Brain pericyte (primary cell): ENCODE data around the gene AGBL3.
"Not testable (repeated sequence)": the region's sequence is repeated elsewhere in the genome, so short reads cannot be mapped to it uniquely, and the experiment has no call there.

ENCODE experiments used
- DNase-seq: peaks from one replicate; pipeline ENCODE4 v3.0.0-alpha.2; 2012; ENCODE audit warnings: low read depth, low spot score

AGBL3 gene

DNA sequence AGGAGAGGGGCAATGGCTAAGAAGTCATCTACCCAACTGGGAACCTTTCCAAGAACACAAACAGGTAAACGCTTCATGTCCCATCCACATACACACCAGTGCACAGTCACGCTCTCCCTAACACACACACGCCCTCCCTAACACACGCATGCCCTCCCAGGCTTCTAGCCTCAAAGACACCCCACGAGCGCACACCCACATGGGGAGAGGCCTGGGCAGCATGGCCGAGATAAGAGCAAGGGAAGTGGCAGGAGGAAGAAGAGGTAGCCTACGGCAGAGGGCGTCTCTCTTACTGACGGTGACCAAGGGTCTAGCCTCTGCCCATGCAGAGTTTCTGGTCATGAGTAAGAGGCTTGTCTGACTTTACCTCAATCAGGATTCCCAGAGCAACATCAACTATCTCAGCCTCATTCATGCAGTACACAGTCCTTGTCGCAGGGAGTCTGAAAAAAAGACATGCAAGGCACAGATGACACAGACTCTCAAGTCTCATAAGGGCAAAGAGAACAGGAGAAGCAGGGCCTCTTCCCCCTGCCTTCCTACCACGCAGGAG is 181.1 kb downstream of the AGBL3 start:
- no peak for DNase-seq

GRCh38 chr7:135168001-135168400 is 181.7 kb downstream of the AGBL3 start:
- no peak for DNase-seq

DNA sequence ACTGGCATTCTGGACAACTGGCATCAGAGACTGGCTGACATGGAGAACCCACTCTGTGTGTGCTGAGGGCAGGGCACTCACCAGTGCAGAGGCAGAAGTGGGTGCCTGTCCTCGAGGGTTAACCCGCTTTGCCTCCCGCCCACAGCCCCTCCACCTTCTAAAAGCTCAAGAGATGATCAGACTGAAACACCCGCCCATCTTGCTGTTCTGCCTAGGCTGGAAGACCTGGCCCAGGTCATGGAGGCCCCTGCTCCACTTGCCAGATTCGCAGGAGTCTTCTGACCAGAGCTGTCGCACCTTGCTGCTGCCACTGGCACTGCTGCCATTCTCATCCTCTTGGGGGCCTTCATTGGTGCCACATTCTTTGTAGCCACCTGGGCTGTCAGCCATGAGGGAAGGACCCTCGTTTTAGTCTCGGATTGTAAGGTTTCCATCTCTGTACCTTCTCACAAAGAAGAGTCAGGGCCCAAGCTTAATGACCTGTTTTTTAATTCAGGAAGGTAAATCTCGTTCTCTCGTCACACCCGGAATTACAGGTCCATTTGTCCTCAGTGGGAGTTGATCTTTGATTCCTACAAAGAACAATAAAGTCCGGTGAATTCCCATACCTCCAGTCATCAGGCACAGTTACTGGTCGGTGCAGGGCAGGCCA is 182.3 kb downstream of the AGBL3 start:
- DNase-seq, result no peak

- DNase-seq, result no peak
These were observed 183.0 kb downstream of the AGBL3 start for GRCh38 chr7:135169141-135169963.

GRCh38 chr7:135169964-135170273 is 183.6 kb downstream of the AGBL3 start:
- no peak for DNase-seq

DNA sequence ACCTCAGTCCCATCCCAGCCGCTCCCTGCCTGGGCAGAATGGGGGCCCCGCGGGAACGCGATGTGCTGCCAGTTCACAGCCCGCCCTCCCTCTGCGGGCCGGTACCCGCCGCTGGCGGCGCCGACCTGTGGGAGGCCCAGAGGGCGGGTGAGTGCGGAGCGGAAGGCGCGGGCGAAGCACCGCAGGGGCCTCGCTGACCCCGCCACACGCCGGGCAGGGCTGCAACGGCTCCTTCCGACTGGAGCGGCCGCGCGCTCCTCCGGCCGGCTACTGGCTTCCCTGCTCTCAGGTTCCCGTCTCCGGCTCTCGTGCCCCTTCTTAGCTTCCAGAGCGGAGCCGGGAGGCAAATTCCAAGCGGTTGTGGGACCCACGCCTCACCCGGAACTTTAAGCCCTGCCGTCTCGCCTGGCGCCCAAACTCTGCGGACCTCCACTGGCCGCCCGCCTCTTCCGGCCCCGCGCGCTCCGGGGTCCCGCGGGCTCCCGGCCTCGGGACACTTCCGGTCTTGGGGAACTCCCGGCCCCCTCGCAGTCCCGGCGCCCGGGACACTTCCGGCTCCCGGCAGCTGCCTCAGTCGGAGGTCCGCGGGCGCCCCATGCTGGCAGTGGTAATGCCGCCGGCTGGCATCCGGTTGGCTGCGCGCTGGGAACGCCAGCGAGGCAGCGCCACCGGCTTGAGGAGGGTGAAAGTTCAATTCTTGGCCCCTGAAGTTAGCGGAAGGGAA is 184.1 kb downstream of the AGBL3 start, which contains the start of gene CYREN:
Gene CYREN, minus strand, starts transcription at position 434 of the 724 bp plus-strand sequence. CDS start 1,785 bp downstream, outside the sequence.
- DNase-seq, result no peak

- not testable (repeated sequence) for DNase-seq
These were observed 184.7 kb downstream of the AGBL3 start for GRCh38 chr7:135170998-135171481.

DNA sequence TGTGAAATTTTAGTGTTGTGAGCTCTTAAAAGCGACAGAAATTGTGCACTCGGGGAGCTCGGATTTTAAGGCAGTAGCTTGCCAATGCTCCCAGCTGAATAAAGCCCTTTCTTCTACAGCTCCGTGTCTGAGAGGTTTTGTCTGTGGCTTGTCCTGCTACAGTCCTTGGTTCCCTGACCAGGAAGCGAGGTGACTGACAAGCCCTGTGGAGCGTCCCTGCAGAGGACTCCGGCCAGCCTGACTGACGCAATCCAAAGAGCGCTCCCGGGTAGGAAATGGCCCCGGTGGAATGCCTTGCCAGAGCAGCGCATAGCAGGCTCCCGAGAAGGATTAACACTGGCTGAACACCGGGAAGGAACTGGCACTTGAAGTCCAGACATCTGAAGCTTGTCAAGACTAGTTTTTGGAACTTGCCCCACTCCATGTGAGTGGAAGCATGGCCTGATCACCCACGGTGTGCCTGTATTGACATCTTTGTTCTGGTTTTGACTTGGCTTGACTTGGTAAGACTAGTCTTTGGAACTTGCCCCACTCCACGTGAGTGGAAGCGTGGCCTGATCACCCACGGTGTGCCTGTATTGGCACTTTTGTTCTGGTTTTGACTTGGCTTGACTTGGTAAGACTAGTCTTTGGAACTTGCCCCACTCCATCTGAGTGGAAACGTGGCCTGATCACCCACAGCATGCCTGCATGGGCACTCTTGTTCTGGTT is 185.4 kb downstream of the AGBL3 start:
- DNase-seq, result not testable (repeated sequence)

- not testable (repeated sequence) for DNase-seq
These were observed 187.6 kb downstream of the AGBL3 start for GRCh38 chr7:135173916-135174315.

GRCh38 chr7:135174941-135175340 is 188.6 kb downstream of the AGBL3 start:
- DNase-seq, result no peak

- no peak for DNase-seq
These were observed 189.6 kb downstream of the AGBL3 start for GRCh38 chr7:135175931-135176330.

DNA sequence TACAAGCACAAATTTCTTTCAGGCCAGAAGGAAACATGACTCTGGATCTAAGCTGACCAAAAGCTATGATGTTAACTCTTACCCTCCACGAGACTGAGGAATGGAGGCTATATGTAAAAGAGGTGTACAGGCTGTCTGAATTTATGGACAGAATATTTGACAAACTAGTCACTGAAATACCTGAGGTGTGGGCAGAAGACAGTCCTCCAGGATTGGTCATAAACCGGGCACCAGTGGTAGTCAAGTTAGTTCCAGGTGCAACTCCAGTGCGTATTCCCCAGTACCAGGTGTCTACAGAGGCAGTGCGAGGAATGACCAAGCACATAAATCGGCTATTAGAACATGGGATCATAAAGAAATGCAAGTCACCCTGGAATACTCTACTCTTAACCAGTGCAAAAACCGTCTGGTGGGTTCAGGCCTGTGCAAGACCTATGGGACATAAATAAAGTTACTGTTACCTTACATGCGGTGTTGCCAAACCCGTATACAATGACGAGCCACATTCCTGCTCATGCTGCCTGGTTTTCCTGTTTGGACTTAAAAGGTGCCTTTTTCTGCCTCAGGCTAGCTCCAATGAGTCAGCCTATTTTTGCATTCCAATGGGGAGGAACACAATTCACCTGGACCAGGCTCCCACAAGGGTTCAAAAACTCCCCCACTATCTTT is 190.9 kb downstream of the AGBL3 start:
- no peak for DNase-seq

DNA sequence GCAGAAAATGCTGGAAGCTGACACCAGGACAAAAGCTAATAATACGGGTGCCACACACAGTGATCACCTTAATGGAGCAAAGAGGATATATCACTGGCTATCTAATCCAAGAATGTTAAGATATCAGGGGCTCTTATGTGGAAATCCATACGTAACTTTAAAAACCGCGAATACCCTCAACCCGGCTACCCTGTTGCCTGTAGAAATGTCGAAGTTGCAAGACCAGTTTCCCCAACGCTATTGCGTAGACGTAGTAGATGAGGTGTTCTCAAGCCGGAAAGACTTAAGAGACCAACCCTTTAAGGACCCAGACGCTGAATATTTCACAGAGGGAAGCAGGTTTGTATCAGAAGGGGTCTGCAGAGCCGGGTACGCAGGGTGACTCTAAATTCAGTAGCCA is 192.1 kb downstream of the AGBL3 start:
- DNase-seq, result no peak

DNA sequence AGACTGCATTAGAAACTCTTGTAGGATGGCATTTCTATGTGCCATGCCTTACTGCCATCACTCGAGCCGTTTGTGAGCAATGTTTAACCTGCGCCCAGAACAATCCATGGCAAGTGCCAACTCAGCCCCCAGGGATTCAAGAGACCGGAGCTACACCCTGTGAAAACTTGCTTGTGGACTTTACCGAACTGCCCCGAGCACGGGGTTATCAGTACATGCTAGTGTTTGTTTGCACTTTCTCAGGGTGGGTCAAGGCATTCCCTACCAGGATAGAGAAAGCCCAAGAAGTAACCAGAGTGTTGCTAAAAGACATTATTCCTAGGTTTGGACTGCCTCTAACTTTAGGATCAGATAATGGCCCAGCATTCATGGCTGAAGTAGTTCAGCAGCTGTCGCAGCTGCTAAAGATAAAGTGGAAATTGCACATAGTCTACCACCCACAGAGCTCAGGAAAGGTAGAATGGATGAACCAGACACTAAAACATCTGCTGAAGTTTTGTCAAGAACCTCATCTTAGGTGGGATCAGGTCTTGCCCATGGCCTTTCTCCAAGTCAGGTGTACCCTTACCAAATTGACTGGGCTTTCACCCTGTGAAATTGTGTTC is 193.1 kb downstream of the AGBL3 start:
- DNase-seq, result no peak

DNA sequence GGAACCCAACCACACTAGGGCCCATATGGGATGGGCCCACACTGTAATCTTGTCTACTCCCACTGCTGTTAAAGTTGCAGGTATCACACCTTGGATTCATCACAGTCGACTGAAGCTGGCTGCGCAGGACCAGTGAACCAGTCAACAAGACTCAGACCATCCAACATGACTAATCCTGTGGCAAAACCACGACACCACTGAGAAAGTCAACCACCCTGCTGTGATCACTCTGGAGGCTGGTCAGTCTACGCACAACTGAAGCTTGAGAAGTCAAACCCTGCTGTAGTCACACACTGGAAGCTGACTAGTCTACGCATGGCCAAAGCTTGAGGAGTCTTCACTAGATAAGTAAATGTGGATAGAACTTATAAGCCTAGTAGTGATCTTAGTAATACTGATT is 193.8 kb downstream of the AGBL3 start:
- no peak for DNase-seq

DNA sequence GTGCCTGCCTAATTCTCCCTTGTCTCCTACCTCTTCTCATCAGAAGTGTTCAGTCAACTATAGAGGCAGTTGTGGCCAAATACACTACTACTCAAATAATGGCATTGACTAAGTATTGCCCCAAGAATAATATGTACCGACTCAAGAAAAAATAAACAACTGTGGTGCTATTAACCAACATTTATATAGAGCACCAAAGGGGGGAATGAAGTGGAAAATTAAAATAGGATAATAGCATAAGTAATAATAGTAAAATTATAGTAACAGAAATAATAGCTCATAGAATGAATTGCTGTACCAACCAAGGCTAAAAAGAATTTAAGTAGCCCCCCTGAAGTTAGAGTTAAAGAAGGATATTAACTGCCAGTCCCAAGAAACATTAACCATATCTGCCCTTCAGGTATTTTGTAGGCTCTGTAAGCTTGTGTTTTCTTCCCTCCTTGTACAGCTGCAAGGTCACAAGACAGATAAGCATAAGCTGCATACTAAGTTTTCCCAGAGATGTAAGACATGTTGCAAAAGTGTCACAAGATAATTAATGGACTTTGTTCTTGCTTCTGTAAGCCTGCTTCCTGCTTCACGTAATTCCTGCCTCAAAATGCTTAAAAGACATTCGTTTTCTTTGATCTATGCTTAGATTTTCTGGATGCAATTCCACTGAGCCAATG is 195.1 kb downstream of the AGBL3 start:
- DNase-seq, result no peak

- no peak for DNase-seq
These were observed 195.8 kb downstream of the AGBL3 start for GRCh38 chr7:135181929-135182678.

- no peak for DNase-seq
These were observed 197.2 kb downstream of the AGBL3 start for GRCh38 chr7:135183478-135183877.

GRCh38 chr7:135184254-135184841 is 198.0 kb downstream of the AGBL3 start:
- no peak for DNase-seq
